Gastroesophageal sphincter (tissue), 4 donors: Measurements from ENCODE around the gene F2R. TPM values are rescaled to one million over a fixed set of nuclear protein-coding genes. Genes with fewer than 3 reads are reported as not detected.

Experiments
- ATAC-seq: fragments of 150-250 bp; one replicate; pipeline ENCODE4 v1.9.1; 2016; ENCODE audit warnings: mild to moderate bottlenecking, moderate library complexity
- H3K27ac ChIP-seq, 4 donors: fragments of 200-600 bp; sonication (generic) in 3 of 4; 1 replicate in 3 of 4; 2 replicates in 1 of 4; pipeline ENCODE4 v1.5.1; 2016 to 2019
- H3K27me3 ChIP-seq: fragments of 200-600 bp; sonication (generic); one replicate; pipeline ENCODE4 v1.5.1; 2019
- H3K36me3 ChIP-seq, 2 donors: fragments of 200-600 bp; sonication (generic); one replicate each; pipeline ENCODE4 v1.5.1; 2019; ENCODE audit warnings: control low read depth in 1 of 2
- H3K4me1 ChIP-seq, 3 donors: fragments of 200-600 bp; sonication (generic); 1 replicate in 2 of 3; 2 replicates in 1 of 3; pipeline ENCODE4 v1.5.1; 2016 to 2019; ENCODE audit warnings: control low read depth in 2 of 3
- H3K4me3 ChIP-seq, 2 donors: fragments of 200-600 bp; sonication (generic); one replicate each; pipeline ENCODE4 v1.5.1; 2019; ENCODE audit warnings: mild to moderate bottlenecking in 1 of 2, moderate library complexity in 1 of 2
- H3K9me3 ChIP-seq, 3 donors: fragments of 200-600 bp; sonication (generic); one replicate each; pipeline ENCODE4 v1.5.1; 2017 to 2019; ENCODE audit warnings: control low read depth in 2 of 3
- CTCF ChIP-seq, 4 experiments: fragments of 200-600 bp in 2 of 4; fragments of 450-650 bp in 2 of 4; sonication (generic) in 1 of 4; IDR thresholded peaks; one replicate each; pipeline ENCODE4 v1.5.1; 2017 to 2019; ENCODE audit warnings: antibody characterized with exemption in 4 of 4, mild to moderate bottlenecking in 2 of 4, moderate library complexity in 2 of 4
- EP300 ChIP-seq: sonication (generic); formaldehyde crosslinking; IDR thresholded peaks from one replicate; pipeline ENCODE4 v1.6.1; 2017; ENCODE audit warnings: antibody characterized with exemption, mild to moderate bottlenecking
- POLR2A ChIP-seq, 2 donors: fragments of 450-650 bp; IDR thresholded peaks; one replicate each; pipeline ENCODE4 v1.6.1; 2017; ENCODE audit warnings: antibody characterized with exemption in 2 of 2, mild to moderate bottlenecking in 2 of 2, moderate library complexity in 1 of 2
- POLR2AphosphoS5 ChIP-seq: sonication (generic); formaldehyde crosslinking; IDR thresholded peaks from one replicate; pipeline ENCODE4 v1.6.1; 2017; ENCODE audit warnings: antibody characterized with exemption
- WGBS, 2 donors: methylation state at CpG; one replicate each; pipeline ENCODE4 v1.1.5; 2018; ENCODE audit warnings: low coverage in 1 of 2; 5-methylcytosine and 5-hydroxymethylcytosine counted together
- total RNA-seq, 4 donors: library from RNA; depleted of rRNA; stranded (reverse); fragments of >200 nt; gene quantifications; one replicate each; pipeline ENCODE4 v1.1.0, GENCODE V29; 2016

The F2R gene
- total RNA-seq, 4 donors from 2014 or later = 7.5 to 20.9 (median 11.3) TPM

- no peak overlapping the region for H3K27ac ChIP-seq
- no peaks in the 10 kb centered on the region for H3K36me3 ChIP-seq
- H3K4me1 ChIP-seq = no peaks in the 10 kb centered on the region
- no peaks in the 10 kb centered on the region for H3K27me3 ChIP-seq
- WGBS, 2 donors = 85 to 92% methylated on average over 1 to 2 of the region's 2 CpGs
- no peak for TF ChIP-seq CTCF (IDR thresholded peaks at IDR 0.05)
- no peak for TF ChIP-seq EP300
- TF ChIP-seq POLR2AphosphoS5 = no peak
- TF ChIP-seq POLR2A (IDR thresholded peaks at IDR 0.05) = no peak
- no peak for ATAC-seq
- no peaks in the 10 kb centered on the region for H3K9me3 ChIP-seq
- no peak overlapping the region for H3K4me3 ChIP-seq
Measured at GRCh38 chr5:76700571-76700970, 15.4 kb upstream of the F2R start.

- H3K9me3 ChIP-seq = no peaks in the 10 kb centered on the region
- TF ChIP-seq EP300 (no peak), CTCF (IDR thresholded peaks at IDR 0.05) (no peak), POLR2AphosphoS5 (no peak), POLR2A (IDR thresholded peaks at IDR 0.05) (no peak)
- no peak overlapping the region for H3K4me3 ChIP-seq
- H3K27ac ChIP-seq = no peak overlapping the region
- no peaks in the 10 kb centered on the region for H3K4me1 ChIP-seq
- ATAC-seq = peak; percentile 72
- H3K36me3 ChIP-seq = no peaks in the 10 kb centered on the region
- H3K27me3 ChIP-seq = no peaks in the 10 kb centered on the region
- 52 to 79% methylated on average over 2 of the region's 2 CpGs for WGBS, 2 donors
Measured at GRCh38 chr5:76701298-76701697, 14.6 kb upstream of the F2R start.

GRCh38 chr5:76703707-76704106 is 12.2 kb upstream of the F2R start:
- no peaks in the 10 kb centered on the region for H3K4me1 ChIP-seq
- TF ChIP-seq POLR2A (IDR thresholded peaks at IDR 0.05) = no peak
- no peak for TF ChIP-seq EP300
- TF ChIP-seq POLR2AphosphoS5 = no peak
- TF ChIP-seq CTCF (IDR thresholded peaks at IDR 0.05) = no peak
- no peaks in the 10 kb centered on the region for H3K27me3 ChIP-seq
- ATAC-seq = no peak
- H3K27ac ChIP-seq = no peak overlapping the region
- H3K36me3 ChIP-seq = no peaks in the 10 kb centered on the region
- 68 to 83% methylated on average over 2 of the region's 2 CpGs for WGBS, 2 donors
- H3K4me3 ChIP-seq = no peak overlapping the region
- no peaks in the 10 kb centered on the region for H3K9me3 ChIP-seq

GRCh38 chr5:76704131-76704663 is 11.7 kb upstream of the F2R start:
- Histone ChIP-seq H3K4me3 (no peak overlapping the region), H3K27ac (no peak overlapping the region), H3K27me3 (no peaks in the 10 kb centered on the region), H3K4me1 (no peaks in the 10 kb centered on the region), H3K9me3 (no peaks in the 10 kb centered on the region), H3K36me3 (no peaks in the 10 kb centered on the region)
- no peak for TF ChIP-seq POLR2A (IDR thresholded peaks at IDR 0.05)
- TF ChIP-seq EP300 = no peak
- TF ChIP-seq POLR2AphosphoS5 = no peak
- TF ChIP-seq CTCF (IDR thresholded peaks at IDR 0.05) = no peak
- ATAC-seq = no peak

- TF ChIP-seq CTCF (IDR thresholded peaks at IDR 0.05) (no peak), POLR2AphosphoS5 (no peak), POLR2A (IDR thresholded peaks at IDR 0.05) (no peak), EP300 (no peak)
- no peaks in the 10 kb centered on the region for H3K9me3 ChIP-seq
- H3K4me1 ChIP-seq = no peaks in the 10 kb centered on the region
- H3K4me3 ChIP-seq = no peak overlapping the region
- no peak for ATAC-seq
- no peak overlapping the region for H3K27ac ChIP-seq
- H3K27me3 ChIP-seq = no peaks in the 10 kb centered on the region
- no peaks in the 10 kb centered on the region for H3K36me3 ChIP-seq
Measured at GRCh38 chr5:76705574-76705973, 10.4 kb upstream of the F2R start.
